Naive thymus-derived CD4-positive, alpha-beta T cell (primary cell): ENCODE data around the gene GNA12. TPM values are rescaled to one million over a fixed set of nuclear protein-coding genes. Genes with fewer than 3 reads are reported as not detected.

ENCODE experiments used
- ATAC-seq: fragments of 150-1000 bp; cut with Tn5 transposase; 2 replicates; pipeline ENCODE4 v1.10.0; 2021; ENCODE audit warnings: mild to moderate bottlenecking, moderate library complexity
- CTCF ChIA-PET: fragments of 350-600 bp; sonication (Branson Sonifier 250); formaldehyde crosslinking; loops from one replicate; lab custom pipeline; 2021; ENCODE audit warnings: antibody characterized with exemption; lab: Charles Lee
- POLR2A ChIA-PET: fragments of 350-600 bp; sonication (Branson Sonifier 250); formaldehyde crosslinking; loops from one replicate; lab custom pipeline; 2021; ENCODE audit warnings: antibody characterized with exemption, inconsistent platforms; lab: Charles Lee
- DNase-seq, 9 donors: peaks; one replicate each; pipeline versions ENCODE4 v3.0.0 to v3.0.0-alpha.2; 2020 to 2022; ENCODE audit warnings: mixed read lengths in 1 of 9
- H3K27ac ChIP-seq: one replicate; pipeline ENCODE4 v1.7.0; 2013; ENCODE audit warnings: mild to moderate bottlenecking, low read depth, low read length, moderate library complexity
- H3K27me3 ChIP-seq, 2 donors: one replicate each; pipeline ENCODE4 v1.7.0; 2013; ENCODE audit warnings: low read length in 2 of 2, mild to moderate bottlenecking in 2 of 2, moderate library complexity in 2 of 2; ENCODE audit not compliant: control insufficient read depth in 2 of 2, insufficient read depth in 2 of 2
- H3K36me3 ChIP-seq, 3 experiments: 1 replicate in 2 of 3; 2 replicates in 1 of 3; pipeline ENCODE4 v1.7.0; 2013; ENCODE audit warnings: low read length in 3 of 3, mild to moderate bottlenecking in 3 of 3, moderate library complexity in 1 of 3; ENCODE audit not compliant: insufficient read depth in 3 of 3, control insufficient read depth in 2 of 3
- H3K4me1 ChIP-seq, 2 donors: one replicate each; pipeline ENCODE4 v1.7.0; 2013; ENCODE audit warnings: low read length in 2 of 2, mild to moderate bottlenecking in 2 of 2, moderate library complexity in 1 of 2; ENCODE audit not compliant: control insufficient read depth in 2 of 2, insufficient read depth in 2 of 2
- H3K4me3 ChIP-seq: 2 replicates; pipeline ENCODE4 v1.7.0; 2013; ENCODE audit warnings: mild to moderate bottlenecking, low read length
- H3K9me3 ChIP-seq, 3 experiments: 1 replicate in 2 of 3; 2 replicates in 1 of 3; pipeline ENCODE4 v1.7.0; 2013; ENCODE audit warnings: low read length in 3 of 3; ENCODE audit not compliant: control insufficient read depth in 2 of 3
- H3K27ac Mint-ChIP-seq, 9 donors: one replicate each; pipeline ENCODE4 v1.8.0; 2020 to 2022; ENCODE audit warnings: mixed read lengths in 9 of 9, mild to moderate bottlenecking in 8 of 9, moderate library complexity in 5 of 9, inconsistent platforms in 2 of 9
- H3K27me3 Mint-ChIP-seq, 5 donors: one replicate each; pipeline ENCODE4 v1.8.0; 2021 to 2022; ENCODE audit warnings: mixed read lengths in 5 of 5, mild to moderate bottlenecking in 1 of 5
- H3K36me3 Mint-ChIP-seq, 5 donors: one replicate each; pipeline ENCODE4 v1.8.0; 2020 to 2022; ENCODE audit warnings: mixed read lengths in 5 of 5, mild to moderate bottlenecking in 3 of 5, inconsistent platforms in 1 of 5
- H3K4me1 Mint-ChIP-seq, 7 donors: one replicate each; pipeline ENCODE4 v1.8.0; 2020 to 2022; ENCODE audit warnings: mixed read lengths in 7 of 7, mild to moderate bottlenecking in 3 of 7, inconsistent platforms in 1 of 7
- H3K4me3 Mint-ChIP-seq, 10 donors: one replicate each; pipeline ENCODE4 v1.8.0; 2020 to 2022; ENCODE audit warnings: mild to moderate bottlenecking in 10 of 10, mixed read lengths in 10 of 10, moderate library complexity in 6 of 10, inconsistent platforms in 2 of 10
- H3K9me3 Mint-ChIP-seq, 11 donors: one replicate each; pipeline ENCODE4 v1.8.0; 2020 to 2022; ENCODE audit warnings: mixed read lengths in 11 of 11, mild to moderate bottlenecking in 4 of 11, inconsistent platforms in 1 of 11, moderate library complexity in 1 of 11
- intact Hi-C, 2 donors: fragments of 100-400 bp; cut with micrococcal nuclease; formaldehyde crosslinking; loops; one replicate each; pipeline ENCODE4 v1.15.1; 2023
- polyA plus RNA-seq, 2 donors: library from polyadenylated mRNA; unstranded; fragments of 300-500 nt; fragmentation: Illumina TruSeq; gene quantifications; one replicate each; pipeline ENCODE4 v1.2.3, GENCODE V29; 2021
- total RNA-seq, 6 experiments: library from RNA in 5 of 6; stranded (reverse) in 5 of 6; gene quantifications; 1 replicate in 5 of 6; 2 replicates in 1 of 6; pipeline ENCODE4 v1.2.3 and lab custom pipeline; 2021 to 2026

Gene GNA12
- total and polyA plus RNA-seq, 7 experiments from 2014 or later: 4.2 to 25.7 (median 18.5) TPM

GRCh38 chr7:2817456-2817855 lies 26.7 kb downstream of the GNA12 start:
- Mint-ChIP-seq H3K27me3 (no peaks in the 10 kb centered on the region), H3K9me3 (peaks cover 0 to 2% (median 0%) of the 10 kb centered on the region in 11 donors), H3K4me1 (peaks cover 20 to 35% (median 28%) of the 10 kb centered on the region in 7 donors), H3K4me3 (no peak overlapping the region), H3K27ac (peak overlapping the region in 1 of 9 donors; percentile 30), H3K36me3 (peaks cover 0 to 43% (median 10%) of the 10 kb centered on the region in 5 donors)
- no peak overlapping the region for H3K27ac ChIP-seq
- no peak for ATAC-seq
- DNase-seq: no peak
- CTCF ChIA-PET: no interaction called here
- no peaks in the 10 kb centered on the region for H3K4me1 ChIP-seq
- POLR2A ChIA-PET: no interaction called here
- H3K27me3 ChIP-seq: no peaks in the 10 kb centered on the region
- peaks cover 0 to 11% (median 0%) of the 10 kb centered on the region in 3 experiments for H3K36me3 ChIP-seq
- H3K4me3 ChIP-seq: no peak overlapping the region
- intact Hi-C loops: no loop called here
- H3K9me3 ChIP-seq: no peaks in the 10 kb centered on the region

- Histone ChIP-seq H3K27me3 (no peaks in the 10 kb centered on the region), H3K4me1 (no peaks in the 10 kb centered on the region), H3K9me3 (no peaks in the 10 kb centered on the region), H3K27ac (no peak overlapping the region), H3K36me3 (peaks cover 0 to 11% (median 0%) of the 10 kb centered on the region in 3 experiments), H3K4me3 (no peak overlapping the region)
- H3K27ac Mint-ChIP-seq: no peak overlapping the region
- intact Hi-C loops: no loop called here
- H3K4me1 Mint-ChIP-seq: peaks cover 13 to 28% (median 22%) of the 10 kb centered on the region in 7 donors
- ATAC-seq (no peak), DNase-seq (no peak)
- H3K36me3 Mint-ChIP-seq: peaks cover 0 to 46% (median 14%) of the 10 kb centered on the region in 5 donors
- CTCF ChIA-PET: no interaction called here
- H3K4me3 Mint-ChIP-seq: no peak overlapping the region
- no peaks in the 10 kb centered on the region for H3K27me3 Mint-ChIP-seq
- POLR2A ChIA-PET: no interaction called here
- H3K9me3 Mint-ChIP-seq: peaks cover 0 to 2% (median 0%) of the 10 kb centered on the region in 11 donors
These were observed 28.2 kb downstream of the GNA12 start for GRCh38 chr7:2815875-2816245.

GRCh38 chr7:2814946-2815874 lies 28.9 kb downstream of the GNA12 start:
- H3K36me3 Mint-ChIP-seq: peaks cover 0 to 48% (median 18%) of the 10 kb centered on the region in 5 donors
- no peak overlapping the region for H3K27ac ChIP-seq
- ATAC-seq (no peak), DNase-seq (no peak)
- no peak overlapping the region for H3K4me3 Mint-ChIP-seq
- intact Hi-C loops: no loop called here
- H3K27me3 ChIP-seq: no peaks in the 10 kb centered on the region
- no peak overlapping the region for H3K27ac Mint-ChIP-seq
- POLR2A ChIA-PET: no interaction called here
- H3K27me3 Mint-ChIP-seq: no peaks in the 10 kb centered on the region
- CTCF ChIA-PET: no interaction called here
- no peaks in the 10 kb centered on the region for H3K4me1 ChIP-seq
- peaks cover 0 to 11% (median 0%) of the 10 kb centered on the region in 3 experiments for H3K36me3 ChIP-seq
- H3K9me3 ChIP-seq: no peaks in the 10 kb centered on the region
- peaks cover 14 to 34% (median 24%) of the 10 kb centered on the region in 7 donors for H3K4me1 Mint-ChIP-seq
- peaks cover 0 to 2% (median 0%) of the 10 kb centered on the region in 11 donors for H3K9me3 Mint-ChIP-seq
- H3K4me3 ChIP-seq: no peak overlapping the region

GRCh38 chr7:2814186-2814945 lies 29.7 kb downstream of the GNA12 start:
- Histone ChIP-seq H3K36me3 (peaks cover 0 to 11% (median 0%) of the 10 kb centered on the region in 3 experiments), H3K27ac (no peak overlapping the region), H3K4me1 (no peaks in the 10 kb centered on the region), H3K9me3 (no peaks in the 10 kb centered on the region), H3K27me3 (no peaks in the 10 kb centered on the region), H3K4me3 (no peak overlapping the region)
- intact Hi-C loops: no loop called here
- Mint-ChIP-seq H3K27me3 (no peaks in the 10 kb centered on the region), H3K4me1 (peaks cover 6 to 32% (median 18%) of the 10 kb centered on the region in 7 donors), H3K4me3 (no peak overlapping the region), H3K9me3 (peaks cover 0 to 2% (median 0%) of the 10 kb centered on the region in 11 donors), H3K27ac (no peak overlapping the region), H3K36me3 (peaks cover 0 to 42% (median 18%) of the 10 kb centered on the region in 5 donors)
- no peak for DNase-seq
- POLR2A ChIA-PET: no interaction called here
- CTCF ChIA-PET: interaction anchor here (1.5 kb wide), 1 partner anchor 15 kb away, joined by 3 read pairs; no protein-coding TSS in a partner anchor
- no peak for ATAC-seq

- Mint-ChIP-seq H3K27ac (peak overlapping the region in 1 of 9 donors; percentile 36), H3K36me3 (peaks cover 0 to 45% (median 18%) of the 10 kb centered on the region in 5 donors), H3K9me3 (peaks cover 0 to 2% (median 0%) of the 10 kb centered on the region in 11 donors), H3K27me3 (no peaks in the 10 kb centered on the region), H3K4me3 (no peak overlapping the region), H3K4me1 (peaks cover 5 to 38% (median 25%) of the 10 kb centered on the region in 7 donors)
- Histone ChIP-seq H3K27me3 (no peaks in the 10 kb centered on the region), H3K9me3 (no peaks in the 10 kb centered on the region), H3K27ac (no peak overlapping the region), H3K4me1 (no peaks in the 10 kb centered on the region), H3K4me3 (no peak overlapping the region), H3K36me3 (peaks cover 0 to 11% (median 0%) of the 10 kb centered on the region in 3 experiments)
- ChIA-PET CTCF (interaction anchor here (1.5 kb wide), 1 partner anchor 14 kb away, joined by 3 read pairs; no protein-coding TSS in a partner anchor), POLR2A (no interaction called here)
- DNase-seq (no peak), ATAC-seq (no peak)
- intact Hi-C loops: no loop called here
These were observed 30.5 kb downstream of the GNA12 start for GRCh38 chr7:2813350-2814185.

GRCh38 chr7:2812831-2813230 lies 31.3 kb downstream of the GNA12 start:
- H3K36me3 ChIP-seq: peaks cover 0 to 11% (median 0%) of the 10 kb centered on the region in 3 experiments
- CTCF ChIA-PET: interaction anchor here (1.5 kb wide), 1 partner anchor 13 kb away, joined by 3 read pairs; no protein-coding TSS in a partner anchor
- H3K27ac Mint-ChIP-seq: no peak overlapping the region
- no peak overlapping the region for H3K4me3 ChIP-seq
- no peak overlapping the region for H3K27ac ChIP-seq
- POLR2A ChIA-PET: no interaction called here
- H3K4me1 ChIP-seq: no peaks in the 10 kb centered on the region
- ATAC-seq: no peak
- H3K4me3 Mint-ChIP-seq: no peak overlapping the region
- peaks cover 0 to 2% (median 0%) of the 10 kb centered on the region in 11 donors for H3K9me3 Mint-ChIP-seq
- no peak for DNase-seq
- H3K9me3 ChIP-seq: no peaks in the 10 kb centered on the region
- H3K36me3 Mint-ChIP-seq: peaks cover 0 to 45% (median 18%) of the 10 kb centered on the region in 5 donors
- no peaks in the 10 kb centered on the region for H3K27me3 ChIP-seq
- peaks cover 5 to 41% (median 26%) of the 10 kb centered on the region in 7 donors for H3K4me1 Mint-ChIP-seq
- intact Hi-C loops: no loop called here
- H3K27me3 Mint-ChIP-seq: no peaks in the 10 kb centered on the region
